Neural progenitor cell (in vitro differentiated cells): ENCODE data around the gene HOXC10. TPM values are rescaled to one million over a fixed set of nuclear protein-coding genes. Genes with fewer than 3 reads are reported as not detected.

Experiments used
- DNase-seq: peaks from one replicate; pipeline ENCODE4 v3.0.0-alpha.2; 2016; ENCODE audit warnings: low spot score
- H2AFZ ChIP-seq: fragments of 200-600 bp; sonication (generic); replicated peaks from 2 replicates; pipeline ENCODE4 v1.6.1; 2016; ENCODE audit warnings: antibody characterized with exemption
- H3F3A ChIP-seq: fragments of 200-600 bp; sonication (generic); 2 replicates; pipeline ENCODE4 v1.6.1; 2016; ENCODE audit warnings: antibody characterized with exemption, low read depth
- H3K27ac ChIP-seq: fragments of 200-600 bp; sonication (generic); 2 replicates; pipeline ENCODE4 v1.5.1; 2016; ENCODE audit warnings: mild to moderate bottlenecking
- H3K27me3 ChIP-seq: fragments of 200-600 bp; sonication (generic); 2 replicates; pipeline ENCODE4 v1.6.1; 2016; ENCODE audit warnings: mild to moderate bottlenecking, moderate library complexity
- H3K36me3 ChIP-seq: fragments of 200-600 bp; sonication (generic); 2 replicates; pipeline ENCODE4 v1.5.1; 2016
- H3K4me1 ChIP-seq: fragments of 200-600 bp; sonication (generic); 2 replicates; pipeline ENCODE4 v1.6.1; 2016; ENCODE audit warnings: mixed run types
- H3K4me2 ChIP-seq: fragments of 200-600 bp; sonication (generic); 2 replicates; pipeline ENCODE4 v1.6.1; 2016
- H3K4me3 ChIP-seq: fragments of 200-600 bp; sonication (generic); 2 replicates; pipeline ENCODE4 v1.5.1; 2016
- H3K79me2 ChIP-seq: fragments of 200-600 bp; sonication (generic); 2 replicates; pipeline ENCODE4 v1.6.1; 2016; ENCODE audit warnings: low read depth
- H3K9ac ChIP-seq: fragments of 200-600 bp; sonication (generic); 2 replicates; pipeline ENCODE4 v1.6.1; 2016
- H3K9me3 ChIP-seq: fragments of 200-600 bp; sonication (generic); 2 replicates; pipeline ENCODE4 v1.5.1; 2016; ENCODE audit warnings: low read depth
- H4K20me1 ChIP-seq: fragments of 200-600 bp; sonication (generic); 2 replicates; pipeline ENCODE4 v1.6.1; 2016; ENCODE audit warnings: low read depth
- H3K27ac Mint-ChIP-seq: 3 replicates; pipeline ENCODE4 v1.8.0; 2021; ENCODE audit warnings: mixed read lengths
- H3K27me3 Mint-ChIP-seq: 2 replicates; pipeline ENCODE4 v1.8.0; 2022; ENCODE audit warnings: low read depth, mild to moderate bottlenecking, inconsistent platforms, moderate library complexity, mixed read lengths; ENCODE audit not compliant: insufficient read depth
- H3K36me3 Mint-ChIP-seq: 3 replicates; pipeline ENCODE4 v1.8.0; 2021; ENCODE audit warnings: mixed read lengths
- H3K4me1 Mint-ChIP-seq: 3 replicates; pipeline ENCODE4 v1.8.0; 2021; ENCODE audit warnings: mixed read lengths
- H3K4me3 Mint-ChIP-seq: 3 replicates; pipeline ENCODE4 v1.8.0; 2021; ENCODE audit warnings: mild to moderate bottlenecking, moderate library complexity, mixed read lengths
- H3K9me3 Mint-ChIP-seq: 3 replicates; pipeline ENCODE4 v1.8.0; 2020; ENCODE audit warnings: mixed read lengths
- EZH2 ChIP-seq: fragments of 200-600 bp; sonication (generic); IDR thresholded peaks from 2 replicates; pipeline ENCODE4 v1.6.1; 2017; ENCODE audit warnings: antibody characterized with exemption, mild to moderate bottlenecking, moderate library complexity
- EZH2phosphoT487 ChIP-seq: fragments of 200-600 bp; sonication (generic); IDR thresholded peaks from 2 replicates; pipeline ENCODE4 v1.6.1; 2017; ENCODE audit warnings: antibody characterized with exemption
- total RNA-seq: library from RNA; depleted of rRNA; stranded (reverse); fragments of >200 nt; gene quantifications from 2 replicates; pipeline ENCODE4 v1.2.3, GENCODE V29; 2015; ENCODE audit warnings: low replicate concordance
- TF ChIP-seq, protein P1 (sequence below): fragments of 200-600 bp; sonication (generic); IDR thresholded peaks from 2 replicates; pipeline ENCODE4 v1.5.1; 2017; ENCODE audit warnings: antibody characterized with exemption, mild to moderate bottlenecking

Gene HOXC10
- total RNA-seq, 1 donor from 2014 or later: not detected

DNA sequence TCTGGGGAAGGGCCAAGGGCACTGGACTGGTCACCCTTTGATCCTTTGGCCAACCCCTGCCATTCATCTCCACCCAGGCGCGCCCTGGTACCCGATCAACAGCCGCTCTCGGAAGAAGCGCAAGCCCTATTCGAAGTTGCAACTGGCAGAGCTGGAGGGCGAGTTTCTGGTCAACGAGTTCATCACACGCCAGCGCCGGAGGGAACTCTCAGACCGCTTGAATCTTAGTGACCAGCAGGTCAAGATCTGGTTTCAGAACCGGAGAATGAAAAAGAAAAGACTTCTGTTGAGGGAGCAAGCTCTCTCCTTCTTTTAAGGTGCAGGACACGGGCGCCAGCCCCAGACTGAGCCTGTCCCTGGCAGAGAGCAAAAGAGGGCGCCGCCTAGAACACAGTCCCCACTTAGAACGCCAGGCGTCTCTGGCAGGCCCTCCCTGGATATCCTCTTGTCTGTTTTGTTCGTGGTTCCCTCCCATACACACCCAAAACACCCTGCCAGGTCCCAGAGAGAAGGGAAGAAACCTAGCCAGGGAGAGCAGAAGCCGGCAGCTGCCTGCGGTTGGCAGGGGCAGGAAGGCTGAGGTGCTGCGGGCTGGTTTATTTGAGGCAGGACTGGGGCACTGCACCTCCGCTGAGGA, 28.6 kb upstream of the HOXC10 start:
- no peaks in the 10 kb centered on the region for H3K4me1 ChIP-seq
- no peak overlapping the region for H3K4me2 ChIP-seq
- H2AFZ ChIP-seq: no peak overlapping the region
- Mint-ChIP-seq H3K27ac (no peak overlapping the region), H3K36me3 (no peaks in the 10 kb centered on the region), H3K27me3 (peaks cover 94% of the 10 kb centered on the region), H3K9me3 (peaks cover 10% of the 10 kb centered on the region), H3K4me1 (no peaks in the 10 kb centered on the region), H3K4me3 (no peak overlapping the region)
- H3K27ac ChIP-seq: no peak overlapping the region
- DNase-seq: no peak
- no peak overlapping the region for H3K9ac ChIP-seq
- no peaks in the 10 kb centered on the region for H3K36me3 ChIP-seq
- no peak overlapping the region for H3K4me3 ChIP-seq
- peaks cover 100% of the 10 kb centered on the region for H3K27me3 ChIP-seq
- peaks cover 5% of the 10 kb centered on the region for H3F3A ChIP-seq
- TF ChIP-seq, protein P1, sequence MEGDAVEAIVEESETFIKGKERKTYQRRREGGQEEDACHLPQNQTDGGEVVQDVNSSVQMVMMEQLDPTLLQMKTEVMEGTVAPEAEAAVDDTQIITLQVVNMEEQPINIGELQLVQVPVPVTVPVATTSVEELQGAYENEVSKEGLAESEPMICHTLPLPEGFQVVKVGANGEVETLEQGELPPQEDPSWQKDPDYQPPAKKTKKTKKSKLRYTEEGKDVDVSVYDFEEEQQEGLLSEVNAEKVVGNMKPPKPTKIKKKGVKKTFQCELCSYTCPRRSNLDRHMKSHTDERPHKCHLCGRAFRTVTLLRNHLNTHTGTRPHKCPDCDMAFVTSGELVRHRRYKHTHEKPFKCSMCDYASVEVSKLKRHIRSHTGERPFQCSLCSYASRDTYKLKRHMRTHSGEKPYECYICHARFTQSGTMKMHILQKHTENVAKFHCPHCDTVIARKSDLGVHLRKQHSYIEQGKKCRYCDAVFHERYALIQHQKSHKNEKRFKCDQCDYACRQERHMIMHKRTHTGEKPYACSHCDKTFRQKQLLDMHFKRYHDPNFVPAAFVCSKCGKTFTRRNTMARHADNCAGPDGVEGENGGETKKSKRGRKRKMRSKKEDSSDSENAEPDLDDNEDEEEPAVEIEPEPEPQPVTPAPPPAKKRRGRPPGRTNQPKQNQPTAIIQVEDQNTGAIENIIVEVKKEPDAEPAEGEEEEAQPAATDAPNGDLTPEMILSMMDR: no peak
- TF ChIP-seq EZH2phosphoT487 (no peak), EZH2 (no peak)
- H3K9me3 ChIP-seq: no peaks in the 10 kb centered on the region
- H3K79me2 ChIP-seq: no peaks in the 10 kb centered on the region
- H4K20me1 ChIP-seq: peaks cover 57% of the 10 kb centered on the region

DNA sequence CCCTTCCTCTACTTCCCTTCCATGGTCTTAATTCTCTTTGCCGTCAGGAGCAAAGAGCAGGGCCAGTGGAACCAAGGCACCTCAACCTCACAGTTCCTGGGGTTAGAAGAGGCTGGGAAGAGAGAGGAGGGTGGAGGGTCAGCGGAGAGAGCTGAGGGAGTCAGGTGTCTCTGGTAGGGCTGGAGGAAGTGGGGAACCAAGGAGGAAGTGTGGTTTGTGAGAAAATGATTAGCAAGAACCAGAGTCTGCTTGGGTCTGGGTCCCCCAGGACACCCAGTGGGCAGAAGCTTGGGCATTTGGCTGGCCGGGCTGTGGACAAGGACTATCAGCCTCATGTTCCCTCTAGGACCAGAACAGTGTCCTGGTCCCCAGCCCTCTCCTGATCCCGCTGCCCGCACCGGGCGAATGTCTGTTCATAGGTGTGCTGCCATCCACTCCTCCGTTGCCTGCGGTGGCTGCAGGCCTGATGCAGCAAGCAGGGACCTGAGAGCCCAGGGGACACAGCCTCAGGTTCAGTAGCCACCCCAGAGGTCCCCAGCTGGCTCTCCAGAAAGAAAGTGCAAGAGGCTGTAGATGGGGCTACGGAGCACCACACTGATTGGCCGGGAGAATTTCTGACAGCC, 27.9 kb upstream of the HOXC10 start:
- no peak for TF ChIP-seq EZH2phosphoT487
- TF ChIP-seq, protein P1: no peak
- TF ChIP-seq EZH2: no peak
- Histone ChIP-seq H3K4me3 (no peak overlapping the region), H2AFZ (no peak overlapping the region), H3K4me2 (no peak overlapping the region), H3K9ac (no peak overlapping the region), H3K79me2 (no peaks in the 10 kb centered on the region), H3K9me3 (no peaks in the 10 kb centered on the region), H3K27ac (no peak overlapping the region), H3F3A (peaks cover 5% of the 10 kb centered on the region), H3K36me3 (no peaks in the 10 kb centered on the region), H3K4me1 (no peaks in the 10 kb centered on the region), H4K20me1 (peaks cover 51% of the 10 kb centered on the region), H3K27me3 (peaks cover 100% of the 10 kb centered on the region)
- Mint-ChIP-seq H3K9me3 (peaks cover 10% of the 10 kb centered on the region), H3K27me3 (peaks cover 94% of the 10 kb centered on the region), H3K27ac (no peak overlapping the region), H3K4me3 (no peak overlapping the region), H3K36me3 (no peaks in the 10 kb centered on the region), H3K4me1 (no peaks in the 10 kb centered on the region)
- DNase-seq: no peak

DNA sequence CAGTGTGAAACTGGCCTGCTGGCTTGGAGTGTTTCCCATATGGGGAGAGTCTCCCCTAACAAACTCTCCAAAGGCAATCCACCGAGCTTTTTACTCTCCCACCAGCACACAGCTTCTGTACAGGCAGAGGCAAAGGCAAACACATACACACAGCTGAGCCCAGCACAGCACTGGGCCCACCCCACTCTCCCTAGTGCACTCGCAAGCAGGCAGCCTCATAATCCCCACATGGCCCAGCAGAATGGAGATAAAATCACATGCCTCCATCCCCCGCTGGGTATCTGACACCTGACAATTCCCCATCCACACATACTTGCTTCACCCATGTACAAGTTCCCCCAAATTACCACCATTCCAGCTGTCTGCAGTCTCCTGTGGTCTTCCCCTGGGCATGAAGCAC, 26.8 kb upstream of the HOXC10 start:
- Mint-ChIP-seq H3K4me3 (no peak overlapping the region), H3K27me3 (peaks cover 93% of the 10 kb centered on the region), H3K36me3 (no peaks in the 10 kb centered on the region), H3K27ac (no peak overlapping the region), H3K9me3 (peaks cover 10% of the 10 kb centered on the region), H3K4me1 (no peaks in the 10 kb centered on the region)
- no peak overlapping the region for H3K9ac ChIP-seq
- DNase-seq: no peak
- peaks cover 100% of the 10 kb centered on the region for H3K27me3 ChIP-seq
- no peaks in the 10 kb centered on the region for H3K9me3 ChIP-seq
- H2AFZ ChIP-seq: no peak overlapping the region
- H3K4me2 ChIP-seq: no peak overlapping the region
- peaks cover 50% of the 10 kb centered on the region for H4K20me1 ChIP-seq
- no peak overlapping the region for H3K27ac ChIP-seq
- H3K36me3 ChIP-seq: no peaks in the 10 kb centered on the region
- no peaks in the 10 kb centered on the region for H3F3A ChIP-seq
- H3K4me1 ChIP-seq: no peaks in the 10 kb centered on the region
- TF ChIP-seq, protein P1: no peak
- no peak for TF ChIP-seq EZH2phosphoT487
- TF ChIP-seq EZH2: no peak
- H3K79me2 ChIP-seq: no peaks in the 10 kb centered on the region
- H3K4me3 ChIP-seq: no peak overlapping the region
